ENCODE data around the gene GMEB2.

GRCh38 chr20:63648190-63648589, 21.3 kb upstream of the GMEB2 start:
- no peak for TF ChIP-seq GATA2 (IDR thresholded peaks at IDR 0.05; ENCODE audit: low read depth, low read length)
- no peak for TF ChIP-seq GATA3 (IDR thresholded peaks at IDR 0.05; ENCODE audit: low read depth, low read length)
